Thyroid gland (tissue), 4 donors: ENCODE results near the gene ZNF836. TPM values are rescaled to one million over a fixed set of nuclear protein-coding genes. Genes with fewer than 3 reads are reported as not detected.

Experiments
- DNase-seq, 2 donors: peaks; one replicate each; pipeline ENCODE4 v3.0.0-alpha.2; 2019
- H3K27ac ChIP-seq, 3 donors: fragments of 200-600 bp; sonication (generic); 1 replicate in 2 of 3; 2 replicates in 1 of 3; pipeline ENCODE4 v1.5.1; 2016 to 2019; ENCODE audit warnings: mild to moderate bottlenecking in 1 of 3, moderate library complexity in 1 of 3
- H3K27me3 ChIP-seq: fragments of 200-600 bp; sonication (generic); one replicate; pipeline ENCODE4 v1.5.1; 2019
- H3K36me3 ChIP-seq, 2 donors: fragments of 200-600 bp; sonication (generic); one replicate each; pipeline ENCODE4 v1.5.1; 2016 to 2019
- H3K4me1 ChIP-seq, 2 donors: fragments of 200-600 bp; sonication (generic); one replicate each; pipeline ENCODE4 v1.5.1; 2017 to 2019
- H3K4me3 ChIP-seq, 3 donors: fragments of 200-600 bp; sonication (generic); replicated peaks in 1 of 3; 1 replicate in 2 of 3; 2 replicates in 1 of 3; pipeline ENCODE4 v1.5.1; 2016; ENCODE audit warnings: mild to moderate bottlenecking in 1 of 3
- H3K9me3 ChIP-seq: fragments of 200-600 bp; sonication (generic); one replicate; pipeline ENCODE4 v1.5.1; 2017
- POLR2A ChIP-seq, 2 donors: fragments of 450-650 bp; IDR thresholded peaks; one replicate each; pipeline ENCODE4 v1.6.1; 2017; ENCODE audit warnings: antibody characterized with exemption in 2 of 2, mild to moderate bottlenecking in 2 of 2, moderate library complexity in 1 of 2
- WGBS, 2 donors: methylation state at CpG; one replicate each; pipeline ENCODE4 v1.1.5; 2017; 5-methylcytosine and 5-hydroxymethylcytosine counted together
- intact Hi-C: fragments of 100-400 bp; cut with DNase I; formaldehyde crosslinking; loops from one replicate; pipeline ENCODE4 v1.15.1; 2023
- small RNA-seq: library from RNA; depleted of rRNA; stranded (forward); fragments of <200 nt; gene quantifications from one replicate; pipeline ENCODE3, GENCODE V24; 2016
- total RNA-seq, 4 donors: library from RNA; depleted of rRNA; stranded (reverse); fragments of >200 nt; gene quantifications; one replicate each; pipeline ENCODE4 v1.2.3, GENCODE V29; 2016
- TF ChIP-seq, protein P1 (sequence below), 6 experiments: fragments of 200-600 bp in 3 of 6; fragments of 450-650 bp in 3 of 6; sonication (generic) in 3 of 6; IDR thresholded peaks; one replicate each; pipeline ENCODE4 v1.5.1; 2016 to 2019; ENCODE audit warnings: antibody characterized with exemption in 6 of 6, mild to moderate bottlenecking in 2 of 6, inconsistent platforms in 1 of 6, moderate library complexity in 1 of 6

The ZNF836 gene
- total RNA-seq, 4 donors from 2014 or later: 7.2 to 15.9 (median 12.3) TPM

GRCh38 chr19:52115526-52116053 lies 55.8 kb downstream of the ZNF836 start:
- H3K4me1 ChIP-seq: no peaks in the 10 kb centered on the region
- H3K27me3 ChIP-seq: no peaks in the 10 kb centered on the region
- H3K36me3 ChIP-seq: peaks cover 32 to 42% of the 10 kb centered on the region in 2 donors
- 94 to 97% methylated on average over 12 of the region's 12 CpGs for WGBS, 2 donors
- no peak for DNase-seq
- no peak overlapping the region for H3K27ac ChIP-seq
- peaks cover 24% of the 10 kb centered on the region for H3K9me3 ChIP-seq
- intact Hi-C loops: loop anchor here (10.0 kb wide), 1 partner anchor 1109 kb away; no protein-coding TSS in a partner anchor
- TF ChIP-seq POLR2A (IDR thresholded peaks at IDR 0.05): no peak
- TF ChIP-seq, protein P1, sequence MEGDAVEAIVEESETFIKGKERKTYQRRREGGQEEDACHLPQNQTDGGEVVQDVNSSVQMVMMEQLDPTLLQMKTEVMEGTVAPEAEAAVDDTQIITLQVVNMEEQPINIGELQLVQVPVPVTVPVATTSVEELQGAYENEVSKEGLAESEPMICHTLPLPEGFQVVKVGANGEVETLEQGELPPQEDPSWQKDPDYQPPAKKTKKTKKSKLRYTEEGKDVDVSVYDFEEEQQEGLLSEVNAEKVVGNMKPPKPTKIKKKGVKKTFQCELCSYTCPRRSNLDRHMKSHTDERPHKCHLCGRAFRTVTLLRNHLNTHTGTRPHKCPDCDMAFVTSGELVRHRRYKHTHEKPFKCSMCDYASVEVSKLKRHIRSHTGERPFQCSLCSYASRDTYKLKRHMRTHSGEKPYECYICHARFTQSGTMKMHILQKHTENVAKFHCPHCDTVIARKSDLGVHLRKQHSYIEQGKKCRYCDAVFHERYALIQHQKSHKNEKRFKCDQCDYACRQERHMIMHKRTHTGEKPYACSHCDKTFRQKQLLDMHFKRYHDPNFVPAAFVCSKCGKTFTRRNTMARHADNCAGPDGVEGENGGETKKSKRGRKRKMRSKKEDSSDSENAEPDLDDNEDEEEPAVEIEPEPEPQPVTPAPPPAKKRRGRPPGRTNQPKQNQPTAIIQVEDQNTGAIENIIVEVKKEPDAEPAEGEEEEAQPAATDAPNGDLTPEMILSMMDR (IDR thresholded peaks at IDR 0.05): no peak
- no peak overlapping the region for H3K4me3 ChIP-seq

- WGBS, 2 donors: 98% methylated on average over 5 of the region's 5 CpGs
- Histone ChIP-seq H3K27ac (no peak overlapping the region), H3K4me1 (no peaks in the 10 kb centered on the region), H3K36me3 (peaks cover 24 to 35% of the 10 kb centered on the region in 2 donors), H3K27me3 (no peaks in the 10 kb centered on the region), H3K9me3 (peaks cover 25% of the 10 kb centered on the region), H3K4me3 (no peak overlapping the region)
- DNase-seq: no peak
- TF ChIP-seq, protein P1 (IDR thresholded peaks at IDR 0.05): no peak
- no peak for TF ChIP-seq POLR2A (IDR thresholded peaks at IDR 0.05)
- intact Hi-C loops: loop anchor here (10.0 kb wide), 1 partner anchor 1110 kb away; no protein-coding TSS in a partner anchor
These were observed 56.7 kb downstream of the ZNF836 start for GRCh38 chr19:52114691-52115090.

- intact Hi-C loops: loop anchor here (10.0 kb wide), 1 partner anchor 1112 kb away; no protein-coding TSS in a partner anchor
- H3K36me3 ChIP-seq: peaks cover 15% of the 10 kb centered on the region in 2 donors
- H3K27ac ChIP-seq: no peak overlapping the region
- WGBS, 2 donors: 90 to 97% methylated on average over 3 of the region's 3 CpGs
- no peaks in the 10 kb centered on the region for H3K27me3 ChIP-seq
- no peak overlapping the region for H3K4me3 ChIP-seq
- no peak for DNase-seq
- no peak for TF ChIP-seq POLR2A (IDR thresholded peaks at IDR 0.05)
- TF ChIP-seq, protein P1 (IDR thresholded peaks at IDR 0.05): no peak
- H3K4me1 ChIP-seq: no peaks in the 10 kb centered on the region
- peaks cover 25% of the 10 kb centered on the region for H3K9me3 ChIP-seq
These were observed 58.8 kb downstream of the ZNF836 start for GRCh38 chr19:52112624-52113023.

DNA sequence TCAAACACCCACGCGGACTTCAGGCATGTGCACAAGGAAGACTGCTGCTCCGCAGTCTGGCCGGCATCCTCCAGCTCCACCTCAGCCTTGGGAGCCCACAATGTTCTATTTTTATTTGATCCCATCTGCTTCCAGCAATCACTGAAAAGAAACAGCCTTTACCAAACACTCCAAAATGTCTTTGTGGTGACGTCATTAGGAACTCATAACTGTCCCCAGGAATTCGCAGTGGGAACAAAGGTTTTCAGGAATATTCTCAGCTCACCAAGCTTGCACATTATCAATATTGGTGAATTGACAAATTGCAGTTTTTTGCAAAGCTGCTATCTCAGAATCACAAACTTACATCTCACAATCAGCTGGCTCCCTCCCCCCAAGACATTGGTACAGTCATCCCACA lies 60.6 kb downstream of the ZNF836 start:
- peaks cover 21% of the 10 kb centered on the region for H3K9me3 ChIP-seq
- 88 to 91% methylated on average over 6 of the region's 6 CpGs for WGBS, 2 donors
- H3K4me1 ChIP-seq: no peaks in the 10 kb centered on the region
- H3K27ac ChIP-seq: no peak overlapping the region
- TF ChIP-seq POLR2A (IDR thresholded peaks at IDR 0.05): no peak
- TF ChIP-seq, protein P1 (IDR thresholded peaks at IDR 0.05): no peak
- intact Hi-C loops: loop anchor here (10.0 kb wide), 1 partner anchor 1114 kb away; no protein-coding TSS in a partner anchor
- no peaks in the 10 kb centered on the region for H3K27me3 ChIP-seq
- DNase-seq: no peak
- H3K4me3 ChIP-seq: no peak overlapping the region
- peaks cover 5% of the 10 kb centered on the region in 2 donors for H3K36me3 ChIP-seq

Small RNA genes lying within 50 kb of the gene (small RNA-seq; reads per million reads assigned to genes)
- not detected for gene RPL37P23

Other genes starting within 250 kb of the ZNF836 start
- 10 to 100 TPM in 3 of 4 donors, 1 to 10 TPM in 1; 7.9 to 27.7 (median 15.6) TPM for gene ZNF613, start 244.1 kb downstream of the ZNF836 start, total RNA-seq
- gene ZNF350, start 184.8 kb downstream of the ZNF836 start, total RNA-seq: 10 to 100 TPM; 12.0 to 27.4 (median 16.4) TPM
- gene ZNF615, start 163.4 kb downstream of the ZNF836 start, total RNA-seq: 10 to 100 TPM; 19.5 to 36.9 (median 20.6) TPM
- gene ZNF614, start 143.2 kb downstream of the ZNF836 start, total RNA-seq: 10 to 100 TPM; 10.6 to 17.6 (median 14.0) TPM
- 10 to 100 TPM; 12.9 to 20.9 (median 16.6) TPM for gene ZNF432, start 122.8 kb downstream of the ZNF836 start, total RNA-seq
- 10 to 100 TPM; 14.9 to 23.9 (median 18.0) TPM for gene ZNF841, start 75.9 kb downstream of the ZNF836 start, total RNA-seq
- gene ZNF616, start 31.7 kb downstream of the ZNF836 start, total RNA-seq: 10 to 100 TPM; 11.0 to 14.1 (median 13.2) TPM
- 100 to 1,000 TPM; 120 to 272 (median 258) TPM for gene PPP2R1A, start 18.4 kb upstream of the ZNF836 start, total RNA-seq
- 10 to 100 TPM; 13.2 to 26.5 (median 16.1) TPM for gene ZNF766, start 98.0 kb upstream of the ZNF836 start, total RNA-seq
- 10 to 100 TPM; 12.6 to 14.4 (median 12.8) TPM for gene ZNF480, start 125.5 kb upstream of the ZNF836 start, total RNA-seq
- 10 to 100 TPM in 1 of 4 donors, 1 to 10 TPM in 3; 4.3 to 10.6 (median 7.1) TPM for gene ZNF610, start 164.6 kb upstream of the ZNF836 start, total RNA-seq
- 10 to 100 TPM; 31.1 to 49.4 (median 36.7) TPM for gene ZNF880, start 198.3 kb upstream of the ZNF836 start, total RNA-seq
- 10 to 100 TPM; 25.3 to 63.3 (median 43.3) TPM for gene ZNF528, start 226.2 kb upstream of the ZNF836 start, total RNA-seq